Measurements from ENCODE around the gene C3orf80. TPM values are rescaled to one million over a fixed set of nuclear protein-coding genes. Genes with fewer than 3 reads are reported as not detected.
"Not testable (repeated sequence)": the region's sequence is repeated elsewhere in the genome, so short reads cannot be mapped to it uniquely, and the experiment has no call there.

C3orf80 gene
- 0.06 and 1.0 TPM in 2 replicates for total RNA-seq (2014; rRNA removed; shearing (Covaris generic))

GRCh38 chr3:160225176-160226025, at the start of gene C3orf80:
Gene C3orf80, plus strand, starts transcription at chr3:160225422. Its CDS starts 214 bp downstream, at chr3:160225636.
- peak; percentile 78 for DNase-seq (ENCODE audit: low read depth)

GRCh38 chr3:160176923-160177322, 48.3 kb upstream of the C3orf80 start:
- DNase-seq (ENCODE audit: low read depth) = no peak

GRCh38 chr3:160178661-160179060, 46.6 kb upstream of the C3orf80 start:
- not testable (repeated sequence) for DNase-seq (ENCODE audit: low read depth)

- DNase-seq (ENCODE audit: low read depth) = not testable (repeated sequence)
Measured at GRCh38 chr3:160179403-160179802, 45.8 kb upstream of the C3orf80 start.

GRCh38 chr3:160179906-160180305, 45.3 kb upstream of the C3orf80 start:
- no peak for DNase-seq (ENCODE audit: low read depth)

GRCh38 chr3:160180581-160181216, 44.5 kb upstream of the C3orf80 start:
- DNase-seq (ENCODE audit: low read depth) = peak; percentile 49

- no peak for DNase-seq (ENCODE audit: low read depth)
Measured at GRCh38 chr3:160183345-160184076, 41.7 kb upstream of the C3orf80 start.

- no peak for DNase-seq (ENCODE audit: low read depth)
Measured at GRCh38 chr3:160184655-160185054, 40.6 kb upstream of the C3orf80 start.

- DNase-seq (ENCODE audit: low read depth) = no peak
Measured at GRCh38 chr3:160185751-160186150, 39.5 kb upstream of the C3orf80 start.

- DNase-seq (ENCODE audit: low read depth) = no peak
Measured at GRCh38 chr3:160187288-160187687, 37.9 kb upstream of the C3orf80 start.

GRCh38 chr3:160192310-160193029, 32.8 kb upstream of the C3orf80 start:
- DNase-seq (ENCODE audit: low read depth) = no peak

GRCh38 chr3:160193644-160194192, 31.5 kb upstream of the C3orf80 start:
- DNase-seq (ENCODE audit: low read depth) = no peak

GRCh38 chr3:160194438-160194837, 30.8 kb upstream of the C3orf80 start:
- no peak for DNase-seq (ENCODE audit: low read depth)

- DNase-seq (ENCODE audit: low read depth) = no peak
Measured at GRCh38 chr3:160195106-160195505, 30.1 kb upstream of the C3orf80 start.

GRCh38 chr3:160196511-160197104, 28.6 kb upstream of the C3orf80 start:
- DNase-seq (ENCODE audit: low read depth) = peak; percentile 28

- DNase-seq (ENCODE audit: low read depth) = no peak
Measured at GRCh38 chr3:160199108-160199507, 26.1 kb upstream of the C3orf80 start.

GRCh38 chr3:160200353-160200752, 24.9 kb upstream of the C3orf80 start:
- DNase-seq (ENCODE audit: low read depth) = no peak

GRCh38 chr3:160204396-160205011, 20.7 kb upstream of the C3orf80 start:
- not testable (repeated sequence) for DNase-seq (ENCODE audit: low read depth)

- no peak for DNase-seq (ENCODE audit: low read depth)
Measured at GRCh38 chr3:160205606-160206005, 19.6 kb upstream of the C3orf80 start.

- DNase-seq (ENCODE audit: low read depth) = no peak
Measured at GRCh38 chr3:160210341-160210740, 14.9 kb upstream of the C3orf80 start.
